Right lobe of liver (tissue), 6 donors: ENCODE measurements around the gene MRFAP1L1. TPM values are rescaled to one million over a fixed set of nuclear protein-coding genes. Genes with fewer than 3 reads are reported as not detected.
"Not testable (repeated sequence)": the region's sequence is repeated elsewhere in the genome, so short reads cannot be mapped to it uniquely, and the experiment has no call there.

Experiments
- ATAC-seq, 4 donors: fragments of 200-7000 bp; cut with Tn5 transposase; one replicate each; pipeline ENCODE4 v1.9.1; 2020; ENCODE audit warnings: mild to moderate bottlenecking in 4 of 4, moderate library complexity in 4 of 4
- DNase-seq, 3 donors: peaks; one replicate each; pipeline ENCODE4 v3.0.0-alpha.2; 2020
- H3K27ac ChIP-seq, 3 donors: fragments of 200-600 bp; one replicate each; pipeline ENCODE4 v1.8.0; 2022
- H3K27me3 ChIP-seq, 2 donors: fragments of 200-600 bp; one replicate each; pipeline ENCODE4 v1.8.0; 2022
- H3K36me3 ChIP-seq, 4 donors: fragments of 200-600 bp; sonication (generic) in 1 of 4; one replicate each; pipeline versions ENCODE4 v1.5.1 to v1.8.0; 2017 to 2022; ENCODE audit warnings: control low read depth in 1 of 4
- H3K4me1 ChIP-seq, 4 donors: fragments of 200-600 bp; sonication (generic) in 1 of 4; one replicate each; pipeline versions ENCODE4 v1.5.1 to v1.8.0; 2017 to 2022; ENCODE audit warnings: control low read depth in 1 of 4
- H3K4me3 ChIP-seq, 3 donors: fragments of 200-600 bp; one replicate each; pipeline ENCODE4 v1.8.0; 2022
- H3K9me3 ChIP-seq, 4 donors: fragments of 200-600 bp; sonication (generic) in 1 of 4; one replicate each; pipeline versions ENCODE4 v1.5.1 to v1.8.0; 2017 to 2022; ENCODE audit warnings: control low read depth in 1 of 4
- POLR2A ChIP-seq: fragments of 450-650 bp; IDR thresholded peaks from one replicate; pipeline ENCODE4 v1.6.1; 2017; ENCODE audit warnings: antibody characterized with exemption, mild to moderate bottlenecking
- WGBS: methylation state at CpG from one replicate; pipeline ENCODE4 v1.1.6; 2018; ENCODE audit warnings: low coverage, low lambda C conversion rate; ENCODE audit not compliant: insufficient coverage; ENCODE audit errors: missing lambda C conversion rate; 5-methylcytosine and 5-hydroxymethylcytosine counted together
- intact Hi-C, 2 donors: fragments of 100-400 bp; cut with DNase I; formaldehyde crosslinking; loops; one replicate each; pipeline versions ENCODE4 v1.11.2 to v1.14.1; 2022
- total RNA-seq, 6 experiments: library from RNA; depleted of rRNA in 2 of 6; stranded (reverse); fragments of >200 nt in 2 of 6; fragmentation: NEBNext Ultra II Directional in 3 of 6; extraction: Animal tissue kit (Norgen Biotek cat#: 25700) in 3 of 6; gene quantifications; one replicate each; pipeline versions ENCODE4 v1.1.0 to v1.2.4, GENCODE V29; 2016 to 2023
- TF ChIP-seq, protein P1 (sequence below), 4 donors: fragments of 200-600 bp in 3 of 4; fragments of 450-650 bp in 1 of 4; IDR thresholded peaks; one replicate each; pipeline versions ENCODE4 v1.5.1 to v1.8.0; 2016 to 2022; ENCODE audit warnings: antibody characterized with exemption in 4 of 4, mild to moderate bottlenecking in 2 of 4
- donor health status: DM: no; HTN: yes; CAD: no.
- donor health status: DM: no; HTN: no; CAD: no.
- donor health status: DM: no; HTN: no; CAD: no.
- donor health status: DM: no; HTN: yes; CAD: no.
- donor health status: DM: no; HTN: yes; CAD: no.

The MRFAP1L1 gene
- total RNA-seq, 6 experiments from 2014 or later: 18.9 to 30.7 (median 28.4) TPM

DNA sequence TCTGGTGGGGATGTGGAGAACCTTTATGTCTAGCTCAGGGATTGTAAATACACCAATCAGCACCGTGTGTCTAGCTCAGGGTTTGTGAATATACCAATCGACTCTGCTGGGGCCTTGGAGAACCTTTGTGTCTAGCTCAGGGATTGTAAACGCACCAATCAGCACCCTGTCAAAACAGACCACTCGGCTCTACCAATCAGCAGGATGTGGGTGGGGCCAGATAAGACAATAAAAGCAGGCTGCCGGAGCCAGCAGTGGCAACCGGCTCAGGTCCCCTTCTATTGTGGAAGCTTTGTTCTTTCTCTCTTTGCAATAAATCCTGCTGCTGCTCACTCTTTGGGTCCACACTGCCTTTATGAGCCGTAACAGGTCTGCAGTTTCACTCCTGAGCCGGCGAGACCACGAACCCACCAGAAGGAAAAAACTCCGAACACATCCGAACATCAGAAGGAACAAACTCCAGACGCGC, 36.4 kb downstream of the MRFAP1L1 start:
- peaks cover 0 to 27% (median 11%) of the 10 kb centered on the region in 4 donors for H3K4me1 ChIP-seq
- DNase-seq, H3K27me3 ChIP-seq, H3K36me3 ChIP-seq, H3K9me3 ChIP-seq, intact Hi-C loops: not testable (repeated sequence)
- peak overlapping the region; percentile 74 to 91 (median 76) for H3K27ac ChIP-seq
- WGBS: 38% methylated on average over 3 of the region's 14 CpGs
- peak; percentile 2 to 40 (median 14) for ATAC-seq
- peak; percentile 61 for TF ChIP-seq POLR2A
- H3K4me3 ChIP-seq: peak overlapping the region; percentile 45 to 64 (median 64)

DNA sequence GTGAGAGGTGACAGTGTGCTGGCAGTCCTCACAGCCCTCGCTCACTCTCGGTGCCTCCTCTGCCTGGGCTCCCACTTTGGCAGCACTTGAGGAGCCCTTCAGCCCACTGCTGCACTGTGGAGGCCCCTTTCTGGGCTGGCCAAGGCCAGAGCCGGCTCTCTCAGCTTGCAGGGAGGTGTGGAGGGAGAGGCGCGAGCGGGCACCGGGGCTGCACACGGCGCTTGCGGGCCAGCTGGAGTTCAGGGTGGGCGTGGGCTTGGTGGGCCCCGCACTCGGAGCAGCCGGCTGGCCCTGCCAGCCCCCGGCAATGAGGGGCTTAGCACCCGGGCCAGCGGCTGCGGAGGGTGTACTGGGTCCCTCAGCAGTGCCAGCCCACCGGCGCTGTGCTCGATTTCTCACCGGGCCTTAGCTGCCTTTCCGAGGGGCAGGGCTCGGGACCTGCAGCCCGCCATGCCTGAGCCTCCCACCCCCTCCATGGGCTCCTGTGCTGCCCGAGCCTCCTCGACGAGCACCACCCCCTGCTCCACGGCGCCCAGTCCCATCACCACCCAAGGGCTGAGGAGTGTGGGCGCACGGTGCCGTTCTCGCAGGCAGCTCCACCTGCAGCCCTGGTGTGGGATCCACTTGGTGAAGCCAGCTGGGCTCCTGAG, 37.0 kb downstream of the MRFAP1L1 start:
- intact Hi-C loops, ATAC-seq, H3K9me3 ChIP-seq, DNase-seq, H3K27me3 ChIP-seq, H3K36me3 ChIP-seq, H3K4me3 ChIP-seq: not testable (repeated sequence)
- 95% methylated on average over 4 of the region's 34 CpGs for WGBS
- peak overlapping the region in 2 of 3 donors; percentile 74 to 91 for H3K27ac ChIP-seq
- peaks cover 0 to 25% (median 11%) of the 10 kb centered on the region in 4 donors for H3K4me1 ChIP-seq

DNA sequence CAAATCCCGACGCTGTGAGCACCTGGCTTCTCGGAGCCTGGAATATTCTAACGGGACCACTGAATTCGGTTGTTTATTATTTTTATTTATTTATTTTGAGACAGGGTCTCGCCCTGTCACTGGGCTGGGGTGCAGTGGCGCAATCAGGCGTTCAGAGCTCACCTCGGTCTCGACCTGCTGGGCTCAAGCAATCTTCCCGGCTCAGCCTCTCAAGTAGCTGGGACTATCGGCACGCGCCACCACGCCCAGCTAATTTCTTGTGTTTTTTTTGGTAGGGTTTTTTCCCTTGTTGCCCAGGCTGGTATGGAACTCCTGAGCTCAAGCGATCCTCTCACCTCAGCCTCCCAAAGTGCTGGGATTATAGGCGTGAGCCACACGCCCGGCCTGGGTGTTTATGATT, 37.5 kb downstream of the MRFAP1L1 start:
- H3K27me3 ChIP-seq: no peaks in the 10 kb centered on the region
- H3K4me1 ChIP-seq: peaks cover 0 to 23% (median 10%) of the 10 kb centered on the region in 4 donors
- peaks cover 0 to 3% (median 0%) of the 10 kb centered on the region in 4 donors for H3K36me3 ChIP-seq
- no peak overlapping the region for H3K4me3 ChIP-seq
- no peak for TF ChIP-seq POLR2A
- TF ChIP-seq, protein P1, sequence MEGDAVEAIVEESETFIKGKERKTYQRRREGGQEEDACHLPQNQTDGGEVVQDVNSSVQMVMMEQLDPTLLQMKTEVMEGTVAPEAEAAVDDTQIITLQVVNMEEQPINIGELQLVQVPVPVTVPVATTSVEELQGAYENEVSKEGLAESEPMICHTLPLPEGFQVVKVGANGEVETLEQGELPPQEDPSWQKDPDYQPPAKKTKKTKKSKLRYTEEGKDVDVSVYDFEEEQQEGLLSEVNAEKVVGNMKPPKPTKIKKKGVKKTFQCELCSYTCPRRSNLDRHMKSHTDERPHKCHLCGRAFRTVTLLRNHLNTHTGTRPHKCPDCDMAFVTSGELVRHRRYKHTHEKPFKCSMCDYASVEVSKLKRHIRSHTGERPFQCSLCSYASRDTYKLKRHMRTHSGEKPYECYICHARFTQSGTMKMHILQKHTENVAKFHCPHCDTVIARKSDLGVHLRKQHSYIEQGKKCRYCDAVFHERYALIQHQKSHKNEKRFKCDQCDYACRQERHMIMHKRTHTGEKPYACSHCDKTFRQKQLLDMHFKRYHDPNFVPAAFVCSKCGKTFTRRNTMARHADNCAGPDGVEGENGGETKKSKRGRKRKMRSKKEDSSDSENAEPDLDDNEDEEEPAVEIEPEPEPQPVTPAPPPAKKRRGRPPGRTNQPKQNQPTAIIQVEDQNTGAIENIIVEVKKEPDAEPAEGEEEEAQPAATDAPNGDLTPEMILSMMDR (IDR thresholded peaks at IDR 0.05): no peak
- no peak for DNase-seq
- no peak for ATAC-seq
- no peaks in the 10 kb centered on the region for H3K9me3 ChIP-seq
- intact Hi-C loops: no loop called here
- 96% methylated on average over 9 of the region's 19 CpGs for WGBS
- no peak overlapping the region for H3K27ac ChIP-seq

DNA sequence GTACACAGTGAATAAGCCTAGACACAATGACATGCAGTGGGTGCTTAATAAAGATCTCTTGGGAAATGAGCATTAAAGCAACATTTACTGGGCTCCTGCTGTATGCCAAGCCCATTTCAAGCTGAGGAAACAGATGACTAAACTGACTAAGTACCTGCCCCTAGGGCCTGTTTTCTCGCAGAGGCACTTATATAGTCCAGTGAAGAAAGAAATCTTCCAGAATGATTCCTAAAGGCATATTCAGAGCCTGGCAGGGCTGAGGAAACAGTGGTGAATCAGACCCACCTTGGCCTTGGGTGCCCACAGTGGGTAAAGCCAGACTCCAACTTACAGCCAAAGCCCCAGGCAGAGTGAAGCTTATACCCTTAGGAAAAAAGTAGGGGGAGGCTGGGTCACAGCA, 38.0 kb downstream of the MRFAP1L1 start:
- Histone ChIP-seq H3K27ac (no peak overlapping the region), H3K4me1 (peaks cover 0 to 19% (median 9%) of the 10 kb centered on the region in 4 donors), H3K9me3 (no peaks in the 10 kb centered on the region), H3K27me3 (no peaks in the 10 kb centered on the region), H3K36me3 (peaks cover 0 to 3% (median 0%) of the 10 kb centered on the region in 4 donors), H3K4me3 (no peak overlapping the region)
- WGBS: no CpG with 5 or more reads among the region's 1 CpG
- intact Hi-C loops: no loop called here
- no peak for TF ChIP-seq POLR2A
- TF ChIP-seq, protein P1 (IDR thresholded peaks at IDR 0.05): no peak
- DNase-seq (no peak), ATAC-seq (no peak)

DNA sequence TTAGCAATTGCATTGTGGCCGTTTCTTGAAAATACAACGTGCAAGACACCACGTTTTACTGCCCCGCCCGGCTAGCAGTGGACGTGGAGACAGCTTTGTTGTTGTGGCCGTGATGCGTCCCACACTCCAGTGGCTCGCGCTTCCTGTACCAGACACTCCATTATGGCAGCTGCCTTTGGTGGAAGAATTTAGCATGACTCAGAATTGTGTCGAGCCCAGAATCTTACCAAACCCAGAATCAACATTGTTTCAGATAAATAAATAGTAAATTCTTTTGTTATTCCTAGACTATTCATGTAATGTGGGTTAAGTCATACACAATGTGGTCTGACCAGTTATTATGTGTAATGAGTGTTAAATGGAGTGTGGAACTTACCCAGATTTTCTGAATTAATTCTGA, 41.3 kb downstream of the MRFAP1L1 start:
- no peak for DNase-seq
- no CpG with 5 or more reads among the region's 11 CpGs for WGBS

More for the DNA sequence above, 41.3 kb downstream of the MRFAP1L1 start:
- Histone ChIP-seq H3K4me1 (no peaks in the 10 kb centered on the region), H3K27ac (no peak overlapping the region), H3K9me3 (no peaks in the 10 kb centered on the region), H3K27me3 (no peaks in the 10 kb centered on the region), H3K4me3 (no peak overlapping the region), H3K36me3 (no peaks in the 10 kb centered on the region)
- ATAC-seq: no peak
- TF ChIP-seq, protein P1 (IDR thresholded peaks at IDR 0.05): no peak
- no peak for TF ChIP-seq POLR2A
- intact Hi-C loops: no loop called here
